ENCODE results near the gene ASF1B.

The ASF1B gene

DNA sequence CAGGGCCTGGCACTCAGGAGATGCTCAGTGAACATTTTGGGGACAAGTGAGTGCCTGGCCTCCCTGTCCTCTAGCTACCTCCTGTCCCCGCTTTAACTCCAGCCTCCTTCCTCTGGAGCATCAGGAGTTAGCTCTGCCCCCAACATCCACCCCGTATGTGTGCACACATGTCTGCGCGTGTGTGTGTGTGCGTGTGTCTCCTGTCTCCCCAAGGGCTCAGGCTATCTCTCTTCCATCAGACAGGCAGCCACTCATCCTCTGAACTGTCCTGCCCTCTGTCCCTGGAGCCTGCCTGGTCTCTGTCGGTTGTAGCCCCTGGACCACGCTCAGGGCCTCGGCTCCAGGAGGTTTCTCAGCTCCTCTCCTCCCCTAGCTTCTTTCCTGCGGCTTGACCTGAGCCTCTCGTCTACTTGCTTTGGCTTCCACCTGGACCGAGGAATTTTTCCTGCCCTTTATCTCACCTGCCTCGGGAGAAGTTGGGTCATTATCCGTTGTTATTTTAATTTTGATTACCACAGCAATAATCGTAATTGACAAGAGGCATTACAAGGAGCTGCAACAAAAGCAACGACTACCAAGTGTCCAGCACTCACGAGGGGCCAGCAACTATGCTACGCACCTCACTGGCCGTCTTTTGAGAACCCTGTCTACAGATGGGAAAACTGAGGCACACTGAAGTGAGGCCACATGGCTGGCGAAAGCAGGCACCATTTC, 32.0 kb upstream of the ASF1B start:
- no peaks in the 10 kb centered on the region for H4K20me1 ChIP-seq (ENCODE audit: low read depth, low read length)
- H3K9me3 ChIP-seq (ENCODE audit: insufficient read depth, low read length): no peaks in the 10 kb centered on the region
- H3K4me3 ChIP-seq (ENCODE audit: insufficient read depth, low read length, poor library complexity, severe bottlenecking): no peak overlapping the region
- H3K4me2 ChIP-seq (ENCODE audit: low read depth, low read length, poor library complexity, severe bottlenecking): no peak overlapping the region
- H3K36me3 ChIP-seq (ENCODE audit: low read length): no peaks in the 10 kb centered on the region
- H3K79me2 ChIP-seq (ENCODE audit: insufficient read depth, low read length): no peaks in the 10 kb centered on the region
- H3K9ac ChIP-seq (ENCODE audit: low read length): no peak overlapping the region
- H3K27ac ChIP-seq (ENCODE audit: low read depth, low read length): no peak overlapping the region
- TF ChIP-seq EZH2phosphoT487 (conservative IDR thresholded peaks at IDR 0.05; ENCODE audit: low read length) (no peak), CTCF (IDR thresholded peaks at IDR 0.05; ENCODE audit: insufficient read depth, low read length, poor library complexity, severe bottlenecking) (no peak)
- no peak overlapping the region for H2AFZ ChIP-seq (ENCODE audit: low read depth, low read length, severe bottlenecking)
- H3K9me2 ChIP-seq (replicated peaks; ENCODE audit: insufficient read depth, low read length): no peaks in the 10 kb centered on the region
- H3K27me3 ChIP-seq (ENCODE audit: low read length): no peaks in the 10 kb centered on the region
- no peaks in the 10 kb centered on the region for H3F3A ChIP-seq (ENCODE audit: insufficient read depth)

DNA sequence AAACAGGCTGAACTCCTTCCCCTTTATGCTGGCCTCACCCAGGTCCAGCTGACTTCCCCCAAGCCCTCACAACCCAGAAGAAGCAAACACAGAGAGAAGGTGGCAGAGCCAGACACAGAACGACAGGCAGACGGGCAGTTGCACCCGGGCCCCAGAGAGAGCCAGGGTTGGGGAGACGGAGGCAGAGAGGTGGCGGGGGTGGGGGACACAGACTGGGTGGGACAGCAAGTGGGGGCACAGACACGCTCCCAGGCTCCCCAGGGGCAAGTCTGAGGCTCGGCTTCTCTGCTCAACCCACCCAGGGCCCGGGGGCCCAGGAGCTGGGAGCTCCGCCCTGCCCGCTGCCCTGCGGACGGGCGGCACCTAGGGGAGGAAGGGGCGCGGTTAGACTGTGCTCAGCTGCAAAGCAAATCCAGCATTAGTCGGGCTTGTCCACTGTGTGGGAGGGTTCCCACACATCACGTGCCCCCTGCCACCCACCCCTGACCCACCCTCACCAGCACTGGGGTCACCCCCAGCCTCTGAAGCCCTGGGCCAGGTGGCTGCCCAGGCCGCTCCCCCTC, 31.3 kb upstream of the ASF1B start:
- Histone ChIP-seq H3K4me3 (ENCODE audit: insufficient read depth, low read length, poor library complexity, severe bottlenecking) (no peak overlapping the region), H3K4me2 (ENCODE audit: low read depth, low read length, poor library complexity, severe bottlenecking) (no peak overlapping the region), H3K36me3 (ENCODE audit: low read length) (no peaks in the 10 kb centered on the region)

GRCh38 chr19:14166999-14167575, 30.7 kb upstream of the ASF1B start:
- no peak overlapping the region for H3K27ac ChIP-seq (ENCODE audit: low read depth, low read length)
- H3K79me2 ChIP-seq (ENCODE audit: insufficient read depth, low read length): no peaks in the 10 kb centered on the region

More for the DNA sequence above, 31.3 kb upstream of the ASF1B start:
- H3K9me2 ChIP-seq (replicated peaks; ENCODE audit: insufficient read depth, low read length): no peaks in the 10 kb centered on the region
- H3K27ac ChIP-seq (ENCODE audit: low read depth, low read length): no peak overlapping the region
- H3F3A ChIP-seq (ENCODE audit: insufficient read depth): no peaks in the 10 kb centered on the region
- TF ChIP-seq EZH2phosphoT487 (conservative IDR thresholded peaks at IDR 0.05; ENCODE audit: low read length) (no peak), CTCF (IDR thresholded peaks at IDR 0.05; ENCODE audit: insufficient read depth, low read length, poor library complexity, severe bottlenecking) (no peak)
- no peak overlapping the region for H2AFZ ChIP-seq (ENCODE audit: low read depth, low read length, severe bottlenecking)
- H4K20me1 ChIP-seq (ENCODE audit: low read depth, low read length): no peaks in the 10 kb centered on the region
- no peaks in the 10 kb centered on the region for H3K9me3 ChIP-seq (ENCODE audit: insufficient read depth, low read length)
- H3K79me2 ChIP-seq (ENCODE audit: insufficient read depth, low read length): no peaks in the 10 kb centered on the region
- no peak overlapping the region for H3K9ac ChIP-seq (ENCODE audit: low read length)
- H3K27me3 ChIP-seq (ENCODE audit: low read length): no peaks in the 10 kb centered on the region

More at GRCh38 chr19:14166999-14167575, 30.7 kb upstream of the ASF1B start:
- H3F3A ChIP-seq (ENCODE audit: insufficient read depth): no peaks in the 10 kb centered on the region
- no peak overlapping the region for H3K4me2 ChIP-seq (ENCODE audit: low read depth, low read length, poor library complexity, severe bottlenecking)
- no peaks in the 10 kb centered on the region for H3K27me3 ChIP-seq (ENCODE audit: low read length)
- no peaks in the 10 kb centered on the region for H3K9me3 ChIP-seq (ENCODE audit: insufficient read depth, low read length)
- no peak overlapping the region for H3K9ac ChIP-seq (ENCODE audit: low read length)
- TF ChIP-seq CTCF (IDR thresholded peaks at IDR 0.05; ENCODE audit: insufficient read depth, low read length, poor library complexity, severe bottlenecking): no peak
- no peaks in the 10 kb centered on the region for H3K36me3 ChIP-seq (ENCODE audit: low read length)
- no peaks in the 10 kb centered on the region for H3K9me2 ChIP-seq (replicated peaks; ENCODE audit: insufficient read depth, low read length)
- H3K4me3 ChIP-seq (ENCODE audit: insufficient read depth, low read length, poor library complexity, severe bottlenecking): no peak overlapping the region
- H2AFZ ChIP-seq (ENCODE audit: low read depth, low read length, severe bottlenecking): no peak overlapping the region
- H4K20me1 ChIP-seq (ENCODE audit: low read depth, low read length): no peaks in the 10 kb centered on the region
